Kidney epithelial cell (primary cell): Measurements from ENCODE around the gene SH3BGRL3. TPM values are rescaled to one million over a fixed set of nuclear protein-coding genes. Genes with fewer than 3 reads are reported as not detected.
"Not testable (repeated sequence)": the region's sequence is repeated elsewhere in the genome, so short reads cannot be mapped to it uniquely, and the experiment has no call there.

ENCODE experiments used
- DNase-seq: peaks from one replicate; pipeline ENCODE4 v3.0.0-alpha.2; 2010; ENCODE audit warnings: low read depth
- H3K27me3 ChIP-seq: 2 replicates; pipeline ENCODE4 v1.6.0; 2011; ENCODE audit warnings: low read length; ENCODE audit not compliant: control insufficient read depth, insufficient read depth
- H3K36me3 ChIP-seq: 2 replicates; pipeline ENCODE4 v1.5.1; 2011; ENCODE audit warnings: low read length; ENCODE audit not compliant: control insufficient read depth, insufficient read depth
- H3K4me3 ChIP-seq: 2 replicates; pipeline ENCODE4 v1.5.1; 2011; ENCODE audit warnings: low read depth, mild to moderate bottlenecking, control low read depth, low read length
- total RNA-seq: library from RNA; depleted of rRNA; stranded (reverse); fragments of >200 nt; gene quantifications from 2 replicates; pipeline ENCODE4 v1.2.3, GENCODE V29; 2015
- TF ChIP-seq, protein P1 (sequence below): IDR thresholded peaks from 2 replicates; pipeline ENCODE4 v1.5.1; 2011; ENCODE audit warnings: mild to moderate bottlenecking, moderate library complexity, low read length, control low read depth, inconsistent platforms; ENCODE audit not compliant: insufficient read depth, poor library complexity, severe bottlenecking

The SH3BGRL3 gene
- total RNA-seq, 1 donor from 2014 or later, result 113 TPM

GRCh38 chr1:26290882-26291261, 11.0 kb downstream of the SH3BGRL3 start:
- Histone ChIP-seq H3K36me3 (no peaks in the 10 kb centered on the region), H3K4me3 (no peak overlapping the region), H3K27me3 (no peaks in the 10 kb centered on the region)
- DNase-seq, result no peak
- TF ChIP-seq, protein P1, sequence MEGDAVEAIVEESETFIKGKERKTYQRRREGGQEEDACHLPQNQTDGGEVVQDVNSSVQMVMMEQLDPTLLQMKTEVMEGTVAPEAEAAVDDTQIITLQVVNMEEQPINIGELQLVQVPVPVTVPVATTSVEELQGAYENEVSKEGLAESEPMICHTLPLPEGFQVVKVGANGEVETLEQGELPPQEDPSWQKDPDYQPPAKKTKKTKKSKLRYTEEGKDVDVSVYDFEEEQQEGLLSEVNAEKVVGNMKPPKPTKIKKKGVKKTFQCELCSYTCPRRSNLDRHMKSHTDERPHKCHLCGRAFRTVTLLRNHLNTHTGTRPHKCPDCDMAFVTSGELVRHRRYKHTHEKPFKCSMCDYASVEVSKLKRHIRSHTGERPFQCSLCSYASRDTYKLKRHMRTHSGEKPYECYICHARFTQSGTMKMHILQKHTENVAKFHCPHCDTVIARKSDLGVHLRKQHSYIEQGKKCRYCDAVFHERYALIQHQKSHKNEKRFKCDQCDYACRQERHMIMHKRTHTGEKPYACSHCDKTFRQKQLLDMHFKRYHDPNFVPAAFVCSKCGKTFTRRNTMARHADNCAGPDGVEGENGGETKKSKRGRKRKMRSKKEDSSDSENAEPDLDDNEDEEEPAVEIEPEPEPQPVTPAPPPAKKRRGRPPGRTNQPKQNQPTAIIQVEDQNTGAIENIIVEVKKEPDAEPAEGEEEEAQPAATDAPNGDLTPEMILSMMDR, result no peak

- Histone ChIP-seq H3K27me3 (no peaks in the 10 kb centered on the region), H3K36me3 (no peaks in the 10 kb centered on the region), H3K4me3 (no peak overlapping the region)
- TF ChIP-seq, protein P1, result no peak
- DNase-seq, result no peak
Measured at GRCh38 chr1:26291433-26291832, 11.5 kb downstream of the SH3BGRL3 start.

DNA sequence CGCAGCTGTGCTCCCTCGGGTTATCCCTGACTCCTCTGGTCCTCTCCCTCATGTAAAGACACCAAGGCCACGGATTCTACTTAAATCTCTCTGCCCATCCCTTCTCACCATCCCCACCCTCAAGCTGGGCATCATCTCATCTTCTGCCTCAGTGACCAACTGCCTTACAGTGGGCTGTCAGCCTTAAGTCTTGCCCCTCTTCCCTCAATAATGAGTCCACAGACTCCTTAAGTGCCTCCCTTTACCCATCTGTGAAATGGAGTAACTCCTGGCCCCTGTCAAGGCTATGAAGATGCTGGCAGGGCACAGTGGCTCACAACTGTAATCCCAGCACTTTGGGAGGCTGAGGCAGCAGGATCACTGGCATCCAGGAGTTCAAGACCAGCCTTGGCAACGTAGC, 12.1 kb downstream of the SH3BGRL3 start:
- Histone ChIP-seq H3K36me3 (no peaks in the 10 kb centered on the region), H3K4me3 (no peak overlapping the region), H3K27me3 (no peaks in the 10 kb centered on the region)
- TF ChIP-seq, protein P1, result no peak
- no peak for DNase-seq

DNA sequence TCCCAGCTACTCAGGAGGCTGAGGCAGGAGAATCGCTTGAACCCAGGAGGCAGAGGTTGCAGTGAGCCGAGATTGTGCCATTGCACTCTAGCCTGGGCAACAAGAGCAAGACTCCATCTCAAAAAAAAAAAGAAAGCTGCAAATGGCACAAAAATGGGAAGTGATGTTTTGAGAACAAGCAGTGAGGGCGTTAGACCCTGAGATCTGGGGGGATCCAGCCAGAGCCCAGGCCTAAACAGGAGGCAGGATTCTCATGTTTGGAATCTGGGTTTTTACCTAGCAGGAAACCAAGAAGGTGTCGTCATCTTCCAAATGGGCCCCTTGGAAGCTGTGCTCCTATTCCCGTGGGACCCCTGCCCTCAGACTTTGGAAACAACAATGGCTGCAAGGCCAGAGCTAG, 12.8 kb downstream of the SH3BGRL3 start:
- H3K36me3 ChIP-seq, H3K27me3 ChIP-seq, H3K4me3 ChIP-seq, DNase-seq: not testable (repeated sequence)

DNA sequence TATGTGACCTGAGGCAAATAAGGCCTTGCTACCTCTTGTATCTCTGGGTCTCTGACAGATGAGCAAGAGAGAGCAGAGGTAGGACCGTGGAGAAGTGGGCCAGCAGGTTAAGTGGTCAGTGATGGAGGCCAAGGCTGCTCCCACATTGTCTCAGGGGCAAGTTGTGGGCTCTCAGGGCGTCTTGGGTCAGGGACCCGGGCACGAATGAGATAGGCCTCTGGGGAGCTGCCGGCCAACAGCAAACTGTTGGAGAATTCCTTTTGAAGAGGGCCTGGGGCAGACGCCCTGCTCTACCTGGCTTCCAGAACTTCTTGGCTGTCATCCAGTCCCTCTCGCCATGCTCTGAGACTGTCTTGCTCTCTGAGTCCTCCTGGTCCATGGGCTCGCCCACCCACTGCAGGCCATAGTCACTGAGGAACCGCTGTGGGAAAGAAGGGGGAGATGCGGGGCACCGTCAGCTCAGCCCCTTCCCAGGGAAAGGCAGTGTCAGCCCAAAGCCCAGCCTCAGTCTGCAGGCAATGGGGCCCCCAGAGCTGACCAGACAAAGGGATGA, 14.1 kb downstream of the SH3BGRL3 start:
- TF ChIP-seq, protein P1, result no peak
- Histone ChIP-seq H3K36me3 (no peaks in the 10 kb centered on the region), H3K4me3 (no peak overlapping the region), H3K27me3 (no peaks in the 10 kb centered on the region)
- DNase-seq, result no peak

GRCh38 chr1:26295194-26296138, 15.6 kb downstream of the SH3BGRL3 start:
- TF ChIP-seq, protein P1, result no peak
- no peaks in the 10 kb centered on the region for H3K27me3 ChIP-seq
- no peak overlapping the region for H3K4me3 ChIP-seq
- no peak for DNase-seq
- H3K36me3 ChIP-seq, result no peaks in the 10 kb centered on the region
